IPS-15b (cell line): ENCODE measurements around the gene SELENOK.
A peak's percentile ranks its signal among the peaks of the same experiment; 100 is the strongest.

Experiments
- H3K27me3 ChIP-seq: one replicate; pipeline ENCODE4 v1.6.1; 2013; ENCODE audit warnings: low read length; ENCODE audit not compliant: control insufficient read depth, insufficient read depth
- H3K36me3 ChIP-seq: one replicate; pipeline ENCODE4 v1.6.1; 2013; ENCODE audit warnings: low read length; ENCODE audit not compliant: control insufficient read depth, insufficient read depth
- H3K4me1 ChIP-seq: one replicate; pipeline ENCODE4 v1.6.1; 2013; ENCODE audit warnings: mild to moderate bottlenecking, low read length; ENCODE audit not compliant: control insufficient read depth, insufficient read depth
- H3K4me3 ChIP-seq: one replicate; pipeline ENCODE4 v1.5.1; 2013; ENCODE audit warnings: low read depth, low read length
- H3K9ac ChIP-seq: one replicate; pipeline ENCODE4 v1.6.1; 2013; ENCODE audit warnings: low read depth, mild to moderate bottlenecking, low read length
- H3K9me3 ChIP-seq: one replicate; pipeline ENCODE4 v1.6.1; 2013; ENCODE audit warnings: mild to moderate bottlenecking, low read length; ENCODE audit not compliant: control insufficient read depth, insufficient read depth

Gene SELENOK

GRCh38 chr3:53881691-53882593 lies 9.7 kb downstream of the SELENOK start, which contains the start of gene ACTR8:
Gene ACTR8 (minus strand): TSS chr3:53882152. CDS start chr3:53882101, 51 bp downstream.
- H3K27me3 ChIP-seq: no peaks in the 10 kb centered on the region
- peaks cover 7% of the 10 kb centered on the region for H3K4me1 ChIP-seq
- no peaks in the 10 kb centered on the region for H3K9me3 ChIP-seq
- peak within 1 kb of the TSS; percentile 98 for H3K9ac ChIP-seq
- peak within 1 kb of the TSS; percentile 93 for H3K4me3 ChIP-seq
- peaks cover 10% of the 10 kb centered on the region for H3K36me3 ChIP-seq

- Histone ChIP-seq H3K9me3 (no peaks in the 10 kb centered on the region), H3K4me1 (peaks cover 7% of the 10 kb centered on the region), H3K36me3 (peaks cover 10% of the 10 kb centered on the region), H3K4me3 (peak overlapping the region; percentile 93), H3K27me3 (no peaks in the 10 kb centered on the region), H3K9ac (peak overlapping the region; percentile 98)
Observed at GRCh38 chr3:53880396-53881345, 11.0 kb downstream of the SELENOK start.

GRCh38 chr3:53865732-53866499 lies 25.7 kb downstream of the SELENOK start:
- Histone ChIP-seq H3K27me3 (no peaks in the 10 kb centered on the region), H3K4me1 (no peaks in the 10 kb centered on the region), H3K9me3 (no peaks in the 10 kb centered on the region), H3K36me3 (peaks cover 14% of the 10 kb centered on the region), H3K9ac (no peak overlapping the region), H3K4me3 (no peak overlapping the region)

- Histone ChIP-seq H3K9ac (no peak overlapping the region), H3K36me3 (peaks cover 7% of the 10 kb centered on the region), H3K9me3 (no peaks in the 10 kb centered on the region), H3K27me3 (no peaks in the 10 kb centered on the region), H3K4me3 (no peak overlapping the region), H3K4me1 (no peaks in the 10 kb centered on the region)
Observed at GRCh38 chr3:53863145-53863544, 28.5 kb downstream of the SELENOK start.

- no peaks in the 10 kb centered on the region for H3K27me3 ChIP-seq
- H3K36me3 ChIP-seq: peaks cover 5% of the 10 kb centered on the region
- no peaks in the 10 kb centered on the region for H3K9me3 ChIP-seq
- H3K9ac ChIP-seq: no peak overlapping the region
- H3K4me1 ChIP-seq: no peaks in the 10 kb centered on the region
- no peak overlapping the region for H3K4me3 ChIP-seq
Observed at GRCh38 chr3:53862241-53862640, 29.4 kb downstream of the SELENOK start.

- H3K27me3 ChIP-seq: no peaks in the 10 kb centered on the region
- H3K9ac ChIP-seq: no peak overlapping the region
- H3K4me1 ChIP-seq: no peaks in the 10 kb centered on the region
- no peaks in the 10 kb centered on the region for H3K9me3 ChIP-seq
- peaks cover 5% of the 10 kb centered on the region for H3K36me3 ChIP-seq
- H3K4me3 ChIP-seq: no peak overlapping the region
Observed at GRCh38 chr3:53860196-53860595, 31.5 kb downstream of the SELENOK start.

- no peaks in the 10 kb centered on the region for H3K27me3 ChIP-seq
- H3K36me3 ChIP-seq: peaks cover 5% of the 10 kb centered on the region
- H3K9me3 ChIP-seq: no peaks in the 10 kb centered on the region
- no peak overlapping the region for H3K4me3 ChIP-seq
- no peak overlapping the region for H3K9ac ChIP-seq
- no peaks in the 10 kb centered on the region for H3K4me1 ChIP-seq
Observed at GRCh38 chr3:53859178-53859577, 32.5 kb downstream of the SELENOK start.

GRCh38 chr3:53858096-53858741 lies 33.4 kb downstream of the SELENOK start:
- no peaks in the 10 kb centered on the region for H3K9me3 ChIP-seq
- no peak overlapping the region for H3K4me3 ChIP-seq
- H3K4me1 ChIP-seq: no peaks in the 10 kb centered on the region
- H3K27me3 ChIP-seq: no peaks in the 10 kb centered on the region
- H3K36me3 ChIP-seq: peaks cover 5% of the 10 kb centered on the region
- no peak overlapping the region for H3K9ac ChIP-seq

GRCh38 chr3:53856964-53857363 lies 34.7 kb downstream of the SELENOK start:
- peaks cover 5% of the 10 kb centered on the region for H3K36me3 ChIP-seq

GRCh38 chr3:53850895-53851294 lies 40.8 kb downstream of the SELENOK start:
- Histone ChIP-seq H3K9ac (no peak overlapping the region), H3K36me3 (no peaks in the 10 kb centered on the region), H3K9me3 (no peaks in the 10 kb centered on the region), H3K27me3 (peaks cover 15% of the 10 kb centered on the region), H3K4me3 (no peak overlapping the region), H3K4me1 (no peaks in the 10 kb centered on the region)

More at GRCh38 chr3:53856964-53857363, 34.7 kb downstream of the SELENOK start:
- H3K9ac ChIP-seq: no peak overlapping the region
- no peak overlapping the region for H3K4me3 ChIP-seq
- no peaks in the 10 kb centered on the region for H3K4me1 ChIP-seq
- no peaks in the 10 kb centered on the region for H3K27me3 ChIP-seq
- no peaks in the 10 kb centered on the region for H3K9me3 ChIP-seq

- Histone ChIP-seq H3K9me3 (no peaks in the 10 kb centered on the region), H3K9ac (no peak overlapping the region), H3K4me1 (no peaks in the 10 kb centered on the region), H3K36me3 (no peaks in the 10 kb centered on the region), H3K4me3 (no peak overlapping the region), H3K27me3 (peaks cover 15% of the 10 kb centered on the region)
Observed at GRCh38 chr3:53849916-53850315, 41.7 kb downstream of the SELENOK start.
